RWPE1 (cell line): Measurements from ENCODE around the gene TRAPPC1.
A peak's percentile ranks its signal among the peaks of the same experiment; 100 is the strongest.

Experiments
- CTCF ChIA-PET: fragments of 350-600 bp; sonication (Branson Sonifier 250); formaldehyde crosslinking; extraction: SDS; loops from one replicate; lab custom pipeline; 2021; lab: Yijun Ruan, JAX
- POLR2A ChIA-PET: fragments of 400-600 bp; formaldehyde crosslinking; extraction: SDS; loops from one replicate; lab custom pipeline; 2020; ENCODE audit warnings: antibody characterized with exemption; ENCODE audit not compliant: low non-redundant PET; lab: Yijun Ruan, JAX
- DNase-seq: peaks from one replicate; pipeline ENCODE4 v3.0.0; 2012; ENCODE audit warnings: low spot score
- H3K27ac ChIP-seq: fragments of 450-650 bp; 2 replicates; pipeline ENCODE4 v1.5.1; 2017
- TF ChIP-seq, protein P1 (sequence below): fragments of 450-650 bp; conservative IDR thresholded peaks from 2 replicates; pipeline ENCODE4 v1.5.1; 2017; ENCODE audit warnings: low read depth, mild to moderate bottlenecking

Gene TRAPPC1

DNA sequence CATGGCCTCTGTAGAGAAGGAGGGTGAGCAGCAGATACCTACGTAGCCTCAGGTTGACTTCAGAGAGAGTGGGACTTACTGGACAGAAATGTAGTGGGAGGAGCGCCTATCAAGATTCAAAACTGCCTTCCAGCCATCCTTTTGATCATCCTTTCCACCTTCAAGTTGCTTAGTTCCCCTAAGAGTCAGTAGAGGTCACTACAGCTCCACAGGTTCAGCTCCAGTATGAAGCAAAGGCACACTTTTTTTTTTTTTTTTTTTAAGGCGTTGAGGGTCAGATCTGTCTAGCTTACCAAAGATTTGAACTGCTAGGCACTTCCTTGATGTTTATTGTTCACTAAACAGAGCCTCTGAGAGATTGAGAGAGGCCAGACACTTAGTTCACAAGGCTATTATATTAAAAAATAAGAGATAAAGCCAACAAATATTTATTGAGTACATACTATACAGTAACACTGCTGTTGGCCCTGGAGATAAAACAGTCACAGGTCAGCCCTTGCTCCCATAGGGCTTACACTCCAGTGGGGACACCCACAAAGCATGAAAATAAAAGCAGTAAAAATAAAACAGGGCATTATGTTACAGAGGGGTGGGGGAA lies 18.7 kb downstream of the TRAPPC1 start:
- peak; percentile 61 for DNase-seq
- TF ChIP-seq, protein P1, sequence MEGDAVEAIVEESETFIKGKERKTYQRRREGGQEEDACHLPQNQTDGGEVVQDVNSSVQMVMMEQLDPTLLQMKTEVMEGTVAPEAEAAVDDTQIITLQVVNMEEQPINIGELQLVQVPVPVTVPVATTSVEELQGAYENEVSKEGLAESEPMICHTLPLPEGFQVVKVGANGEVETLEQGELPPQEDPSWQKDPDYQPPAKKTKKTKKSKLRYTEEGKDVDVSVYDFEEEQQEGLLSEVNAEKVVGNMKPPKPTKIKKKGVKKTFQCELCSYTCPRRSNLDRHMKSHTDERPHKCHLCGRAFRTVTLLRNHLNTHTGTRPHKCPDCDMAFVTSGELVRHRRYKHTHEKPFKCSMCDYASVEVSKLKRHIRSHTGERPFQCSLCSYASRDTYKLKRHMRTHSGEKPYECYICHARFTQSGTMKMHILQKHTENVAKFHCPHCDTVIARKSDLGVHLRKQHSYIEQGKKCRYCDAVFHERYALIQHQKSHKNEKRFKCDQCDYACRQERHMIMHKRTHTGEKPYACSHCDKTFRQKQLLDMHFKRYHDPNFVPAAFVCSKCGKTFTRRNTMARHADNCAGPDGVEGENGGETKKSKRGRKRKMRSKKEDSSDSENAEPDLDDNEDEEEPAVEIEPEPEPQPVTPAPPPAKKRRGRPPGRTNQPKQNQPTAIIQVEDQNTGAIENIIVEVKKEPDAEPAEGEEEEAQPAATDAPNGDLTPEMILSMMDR, result peak; percentile 79
- ChIA-PET CTCF (interaction anchor here (0.6 to 2.5 kb wide), 10 partner anchors 14 to 478 kb away, joined by 3 to 31 read pairs (median 4); no protein-coding TSS in a partner anchor), POLR2A (interaction anchor here (0.6 to 0.8 kb wide), 3 partner anchors 16 to 76 kb away, joined by 4 to 5 read pairs (median 4); no protein-coding TSS in a partner anchor)
- H3K27ac ChIP-seq, result no peak overlapping the region

DNA sequence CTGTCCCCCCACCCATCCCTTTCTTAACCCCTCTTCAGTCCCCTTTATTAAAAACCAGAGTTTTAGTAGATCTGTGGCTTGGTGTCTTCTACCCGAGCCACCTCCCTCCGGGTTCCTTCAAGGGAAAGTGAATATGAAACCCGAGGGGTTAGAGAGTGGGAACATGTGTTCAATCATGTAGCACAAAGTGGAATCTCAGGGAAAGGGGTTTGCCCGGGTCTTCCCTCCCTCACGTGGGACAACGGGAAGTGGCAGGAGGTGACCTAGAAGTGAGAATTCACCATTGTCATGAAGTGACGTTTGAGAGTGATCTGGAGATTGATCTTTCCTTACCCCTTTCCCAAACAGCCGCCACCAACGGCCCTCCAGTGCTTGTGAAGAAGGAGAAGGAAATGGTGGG lies 20.6 kb downstream of the TRAPPC1 start:
- CTCF ChIA-PET, result interaction anchor here (0.5 to 1.4 kb wide), 3 partner anchors 22 to 130 kb away, joined by 3 to 4 read pairs (median 4); partner anchors contain the start of gene CHD3
- POLR2A ChIA-PET, result interaction anchor here (0.6 kb wide), 1 partner anchor 27 kb away, joined by 6 read pairs; no protein-coding TSS in a partner anchor
- peak overlapping the region; percentile 28; the same call in 1 of the 2 replicates for H3K27ac ChIP-seq

DNA sequence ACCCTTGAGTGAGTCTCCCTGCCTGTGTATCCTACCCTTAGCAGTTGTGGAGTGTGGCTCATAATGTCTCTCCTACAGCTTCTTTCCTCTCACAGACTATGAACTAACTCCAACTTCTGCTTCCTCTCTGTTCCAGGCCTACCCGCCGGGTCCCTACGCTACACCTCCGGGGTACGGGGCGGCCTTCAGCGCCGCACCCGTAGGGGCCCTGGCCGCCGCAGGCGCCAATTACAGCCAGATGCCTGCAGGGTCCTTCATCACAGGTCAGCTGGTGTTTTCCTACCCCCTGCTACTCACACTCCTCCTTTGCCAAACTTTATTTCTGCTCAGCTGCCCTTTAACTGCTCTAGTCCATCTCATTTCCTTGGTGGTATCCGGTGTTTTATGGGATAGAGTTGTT lies 21.0 kb downstream of the TRAPPC1 start:
- H3K27ac ChIP-seq, result peak overlapping the region; percentile 14
- TF ChIP-seq, protein P1, result no peak
- DNase-seq, result no peak
- POLR2A ChIA-PET, result no interaction called here
- CTCF ChIA-PET, result interaction anchor here (0.5 to 1.4 kb wide), 4 partner anchors 22 to 131 kb away, joined by 3 to 12 read pairs (median 4); partner anchors contain the start of gene CHD3

More for the DNA sequence above, 20.6 kb downstream of the TRAPPC1 start:
- no peak for DNase-seq
- TF ChIP-seq, protein P1, result no peak

DNA sequence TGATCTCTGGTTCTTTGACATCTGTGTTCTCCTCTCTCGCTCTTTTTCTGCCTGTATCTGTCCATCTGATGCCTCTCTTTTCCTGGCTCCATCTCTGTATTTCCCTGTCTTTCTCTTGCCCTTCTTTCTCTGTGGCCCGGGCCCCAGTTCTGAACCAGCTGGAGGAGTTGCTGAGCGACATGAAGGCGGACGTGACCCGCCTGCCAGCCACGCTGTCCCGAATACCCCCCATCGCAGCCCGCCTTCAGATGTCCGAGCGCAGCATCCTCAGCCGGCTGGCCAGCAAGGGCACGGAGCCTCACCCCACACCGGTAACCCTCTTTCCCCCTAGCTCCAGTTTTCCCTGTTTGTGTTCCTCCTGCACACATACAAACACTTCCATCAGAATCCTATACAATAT lies 21.5 kb downstream of the TRAPPC1 start:
- DNase-seq, result no peak
- peak overlapping the region; percentile 14 for H3K27ac ChIP-seq
- ChIA-PET POLR2A (no interaction called here), CTCF (interaction anchor here (1.2 to 1.4 kb wide), 2 partner anchors 21 to 79 kb away, joined by 4 to 12 read pairs; partner anchors contain the start of gene CHD3)
- TF ChIP-seq, protein P1, result no peak

DNA sequence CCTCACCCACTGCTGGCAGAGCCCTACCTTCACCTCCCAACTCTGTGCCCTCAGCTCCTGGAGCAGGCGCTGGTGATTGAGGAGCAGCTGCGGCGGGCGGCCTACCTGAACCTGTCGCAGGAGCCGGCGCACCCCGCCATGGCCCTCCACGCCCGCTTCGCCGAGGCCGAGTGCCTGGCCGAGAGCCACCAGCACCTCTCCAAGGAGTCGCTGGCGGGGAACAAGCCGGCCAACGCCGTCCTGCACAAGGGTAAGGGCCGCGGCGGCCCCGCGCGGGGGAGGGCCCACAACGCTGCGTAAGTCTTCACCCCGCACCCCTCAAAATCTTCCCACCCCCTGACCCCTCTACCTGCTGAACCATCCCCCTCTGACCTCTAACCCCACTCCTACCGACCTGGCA lies 22.7 kb downstream of the TRAPPC1 start:
- ChIA-PET POLR2A (no interaction called here), CTCF (interaction anchor here (0.5 kb wide), 1 partner anchor 69 kb away, joined by 3 read pairs; no protein-coding TSS in a partner anchor)
- TF ChIP-seq, protein P1, result no peak
- no peak for DNase-seq
- H3K27ac ChIP-seq, result no peak overlapping the region

DNA sequence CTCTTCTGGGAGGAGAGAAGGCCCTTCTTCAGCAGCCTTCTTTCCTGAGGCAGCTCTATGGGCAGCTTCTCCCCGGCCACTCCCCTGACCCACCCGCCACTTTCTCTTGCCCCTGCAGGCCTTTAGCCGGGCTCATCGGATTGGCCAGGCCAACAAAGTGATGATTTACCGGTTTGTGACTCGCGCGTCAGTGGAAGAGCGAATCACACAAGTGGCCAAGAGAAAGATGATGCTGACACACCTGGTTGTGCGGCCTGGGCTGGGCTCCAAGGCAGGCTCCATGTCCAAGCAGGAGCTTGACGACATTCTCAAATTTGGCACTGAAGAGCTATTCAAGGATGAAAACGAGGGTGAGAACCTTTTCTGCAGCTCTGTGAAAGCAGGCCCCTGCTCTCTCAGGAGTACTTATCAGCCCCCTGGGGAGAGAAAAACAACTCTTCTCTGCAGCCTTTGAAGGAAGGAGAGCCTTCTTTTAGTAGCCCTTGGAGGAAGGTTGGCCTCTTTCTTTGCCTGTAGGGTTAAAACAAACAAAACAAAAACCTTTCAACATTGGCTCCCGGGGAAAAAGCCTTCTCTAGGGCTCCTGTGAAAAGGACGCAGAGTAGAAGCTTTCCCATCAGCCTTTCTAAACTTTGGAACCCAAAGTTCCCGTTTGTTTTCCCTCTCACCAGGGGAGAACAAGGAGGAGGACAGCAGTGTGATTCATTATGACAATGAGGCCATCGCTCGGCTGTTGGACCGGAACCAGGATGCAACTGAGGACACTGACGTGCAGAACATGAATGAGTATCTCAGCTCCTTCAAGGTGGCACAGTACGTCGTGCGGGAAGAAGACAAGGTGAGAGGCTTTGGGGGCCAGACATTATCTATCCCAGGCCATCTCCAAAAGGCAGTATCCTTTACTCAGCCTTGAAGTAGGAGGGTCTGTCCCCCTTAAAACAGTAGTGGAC lies 28.3 kb downstream of the TRAPPC1 start:
- H3K27ac ChIP-seq, result peak overlapping the region; percentile 47
- POLR2A ChIA-PET, result no interaction called here
- TF ChIP-seq, protein P1, result no peak
- DNase-seq, result peak; percentile 26
- CTCF ChIA-PET, result interaction anchor here (0.6 to 1.1 kb wide), 2 partner anchors 85 to 146 kb away, joined by 3 to 4 read pairs; no protein-coding TSS in a partner anchor
